ENCODE results near the gene ZNF497.

GRCh38 chr19:58388175-58388526 is 25.6 kb upstream of the ZNF497 start:
- TF ChIP-seq CTCF (IDR thresholded peaks at IDR 0.05; ENCODE audit: low read length) (no peak), EZH2phosphoT487 (IDR thresholded peaks at IDR 0.05; ENCODE audit: low read length) (no peak), EZH2 (optimal IDR thresholded peaks at IDR 0.05; ENCODE audit: low read depth, low read length) (no peak)

Measured in MM.1S (cell line).